H1 (cell line): Measurements from ENCODE around the gene SLC1A3. TPM values are rescaled to one million over a fixed set of nuclear protein-coding genes. Genes with fewer than 3 reads are reported as not detected.

ENCODE experiments used
- CHD7 ChIP-seq: fragments of 300-600 bp; sonication (generic); IDR thresholded peaks from 2 replicates; pipeline ENCODE4 v1.7.1; 2012; ENCODE audit warnings: low read length, moderate library complexity, mild to moderate bottlenecking, inconsistent platforms; ENCODE audit not compliant: insufficient replicate concordance
- polyA plus RNA-seq, 7 experiments: library from polyadenylated mRNA; depleted of rRNA in 3 of 7; stranded (reverse) in 5 of 7; unstranded in 2 of 7; fragments of >200 nt in 5 of 7; fragments of 200-250 nt in 2 of 7; gene quantifications; 1 replicate in 5 of 7; 2 replicates in 1 of 7; 4 replicates in 1 of 7; pipeline versions ENCODE4 v1.2.1 to v1.2.3, GENCODE V29; 2011 to 2013; ENCODE audit warnings: missing spikeins in 2 of 7, mixed read lengths in 2 of 7
- total RNA-seq: library from RNA; stranded (reverse); fragmentation: NEBNext Ultra II Directional; extraction: Animal tissue kit (Norgen Biotek cat#: 25700); gene quantifications from 2 replicates; pipeline ENCODE4 v1.2.1, GENCODE V29; 2021

SLC1A3 gene
- total and polyA plus RNA-seq, 2 of the 8 experiments (the other 6 are each of a cell fraction or from before 2014, with no cell fraction given) = 26.7 to 35.3 TPM

DNA sequence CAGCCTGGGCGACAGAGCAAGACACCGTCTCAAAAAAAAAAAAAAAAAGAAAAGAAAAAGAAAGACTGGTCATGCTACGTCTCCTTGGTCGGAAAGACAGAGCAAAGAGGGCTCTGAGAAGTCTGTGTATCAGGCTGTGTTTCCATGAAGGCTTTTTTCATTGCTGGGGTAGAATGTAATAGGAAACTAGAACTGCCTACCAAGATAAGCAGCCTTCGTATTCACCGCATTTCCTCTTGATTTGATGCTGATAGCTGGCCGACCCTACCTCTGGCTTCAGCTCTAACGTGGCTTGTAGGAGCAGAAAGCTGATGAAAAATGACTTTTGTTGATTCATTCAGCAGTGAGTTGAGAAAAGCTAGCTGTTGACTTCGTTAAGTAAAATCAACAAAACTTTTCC, 17.4 kb downstream of the SLC1A3 start (continued):
- no peak for TF ChIP-seq CHD7
